ENCODE results near the gene NTMT1. TPM values are rescaled to one million over a fixed set of nuclear protein-coding genes. Genes with fewer than 3 reads are reported as not detected.

NTMT1 gene
- total and polyA plus RNA-seq, 9 of the 15 experiments (the other 6 are each of a cell fraction or from before 2014, with no cell fraction given) = 42.1 to 116 (median 74.7) TPM

- TF ChIP-seq SIN3A (IDR thresholded peaks at IDR 0.05; ENCODE audit: borderline replicate concordance in 2 of 2, control insufficient read depth in 1 of 2, low read depth in 2 of 2, low read length in 2 of 2) (no peak; a peak in 1 of 4 replicates), ZBTB11 (CRISPR knock-in tag; IDR thresholded peaks at IDR 0.05) (no peak), KHSRP (IDR thresholded peaks at IDR 0.05) (no peak), HDAC3 (IDR thresholded peaks at IDR 0.05; ENCODE audit: borderline replicate concordance, partially characterized antibody) (no peak), STAT5A (IDR thresholded peaks at IDR 0.05; ENCODE audit: borderline replicate concordance, low read length) (no peak), SREBF1 (IDR thresholded peaks at IDR 0.05; ENCODE audit: borderline replicate concordance, low read depth, low read length) (no peak), ZNF277 (CRISPR knock-in tag; IDR thresholded peaks at IDR 0.05; ENCODE audit: borderline replicate concordance) (no peak), ZNF408 (CRISPR knock-in tag; IDR thresholded peaks at IDR 0.05; ENCODE audit: low read depth) (no peak), ZC3H8 (IDR thresholded peaks at IDR 0.05) (no peak), ZNF512 (tag; IDR thresholded peaks at IDR 0.05) (no peak), SETDB1 (IDR thresholded peaks at IDR 0.05; ENCODE audit: low read length) (no peak), MXI1 (IDR thresholded peaks at IDR 0.05; ENCODE audit: low read depth, low read length) (no peak), PRDM10 (IDR thresholded peaks at IDR 0.05; ENCODE audit: partially characterized antibody) (no peak), ELF2 (CRISPR knock-in tag; IDR thresholded peaks at IDR 0.05) (no peak), ZNF274 (IDR thresholded peaks at IDR 0.05; ENCODE audit: borderline replicate concordance, low read depth, low read length) (no peak), SREBF2 (CRISPR knock-in tag; IDR thresholded peaks at IDR 0.05) (0 out of 2 replicates have a peak, but pooled peaks have one; percentile 57)
Measured at GRCh38 chr9:129610473-129611306, 15.3 kb upstream of the NTMT1 start (continued).

Data from K562 (cell line).